Testis (tissue), 2 donors: Measurements from ENCODE around the gene ADARB1.

ENCODE experiments used
- CTCF ChIP-seq, 3 experiments: fragments of 450-650 bp in 2 of 3; fragments of 200-600 bp in 1 of 3; sonication (generic) in 1 of 3; IDR thresholded peaks; one replicate each; pipeline ENCODE4 v1.5.1; 2016 to 2019; ENCODE audit warnings: antibody characterized with exemption in 3 of 3, mild to moderate bottlenecking in 2 of 3, moderate library complexity in 1 of 3
- POLR2A ChIP-seq: fragments of 450-650 bp; IDR thresholded peaks from one replicate; pipeline ENCODE4 v1.6.1; 2017; ENCODE audit warnings: antibody characterized with exemption, mild to moderate bottlenecking, moderate library complexity

GRCh38 chr21:45056296-45056904 lies 18.0 kb upstream of the ADARB1 start:
- TF ChIP-seq CTCF (IDR thresholded peaks at IDR 0.05) (no peak), POLR2A (no peak)
